COLO668 (cell line): ENCODE results near the gene ARHGEF9.
"Not testable (repeated sequence)": the region's sequence is repeated elsewhere in the genome, so short reads cannot be mapped to it uniquely, and the experiment has no call there.

Experiments used
- DNase-seq: peaks from one replicate; lab custom pipeline; 2025; ENCODE audit not compliant: unreplicated experiment; lab: John Stamatoyannopoulos, UW

The ARHGEF9 gene

GRCh38 chrX:63784902-63785707 is at the start of gene ARHGEF9:
TSS of gene ARHGEF9 (minus strand) at chrX:63785214. CDS start at chrX:63785145, 69 bp downstream.
- DNase-seq: no peak

DNA sequence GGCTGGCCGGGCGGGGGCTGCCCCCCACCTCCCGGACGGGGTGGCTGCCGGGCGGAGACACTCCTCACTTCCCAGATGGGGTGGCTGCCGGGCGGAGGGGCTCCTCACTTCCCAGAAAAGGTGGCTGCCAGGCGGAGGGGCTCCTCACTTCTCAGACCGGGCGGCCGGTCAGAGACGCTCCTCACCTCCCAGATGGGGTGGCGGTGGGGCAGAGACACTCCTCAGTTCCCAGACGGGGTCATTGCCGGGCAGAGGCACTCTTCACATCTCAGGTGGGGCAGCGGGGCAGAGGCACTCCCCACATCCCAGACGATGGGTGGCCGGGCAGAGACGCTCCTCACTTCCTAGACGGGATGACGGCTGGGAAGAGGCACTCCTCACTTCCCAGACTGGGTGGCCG is 40.4 kb upstream of the ARHGEF9 start:
- not testable (repeated sequence) for DNase-seq

- DNase-seq: no peak
These were observed 33.1 kb upstream of the ARHGEF9 start for GRCh38 chrX:63818156-63818555.

DNA sequence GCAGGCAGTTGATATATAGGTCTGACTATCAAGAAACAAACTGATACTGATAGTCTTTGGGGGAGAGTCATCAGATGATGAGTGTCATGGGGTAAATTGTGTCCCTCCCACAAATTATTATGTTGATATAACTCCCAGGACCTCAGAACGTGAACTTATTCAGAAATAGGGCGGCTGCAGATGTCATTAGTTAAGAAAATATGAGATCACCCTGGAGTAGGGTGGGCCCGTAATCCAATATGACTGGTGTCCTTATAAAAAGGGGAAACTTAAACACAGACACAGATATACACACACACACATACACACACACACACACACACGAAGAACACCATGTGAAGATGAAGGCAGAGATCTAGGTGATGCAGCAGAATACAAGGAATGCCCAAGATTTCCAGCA is 32.7 kb upstream of the ARHGEF9 start:
- DNase-seq: no peak

DNA sequence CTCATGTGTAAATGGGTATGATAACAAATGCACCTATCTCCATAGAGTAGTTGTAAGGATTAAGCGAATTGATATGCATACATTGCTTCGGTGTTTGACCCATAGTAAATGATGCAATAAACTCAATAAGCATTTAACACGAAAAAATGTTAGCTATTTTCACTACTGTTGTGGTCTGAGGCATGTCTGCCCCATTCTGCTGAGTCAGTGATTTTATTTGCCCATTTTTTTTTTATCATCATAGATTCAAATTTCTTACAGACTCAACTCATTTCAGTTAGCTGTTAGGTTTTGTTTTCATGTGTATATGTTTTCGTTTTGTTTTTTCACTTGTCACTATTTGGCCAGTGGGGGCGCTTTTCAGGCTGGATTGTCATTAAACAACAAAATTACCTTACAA is 27.8 kb upstream of the ARHGEF9 start:
- DNase-seq: no peak

DNA sequence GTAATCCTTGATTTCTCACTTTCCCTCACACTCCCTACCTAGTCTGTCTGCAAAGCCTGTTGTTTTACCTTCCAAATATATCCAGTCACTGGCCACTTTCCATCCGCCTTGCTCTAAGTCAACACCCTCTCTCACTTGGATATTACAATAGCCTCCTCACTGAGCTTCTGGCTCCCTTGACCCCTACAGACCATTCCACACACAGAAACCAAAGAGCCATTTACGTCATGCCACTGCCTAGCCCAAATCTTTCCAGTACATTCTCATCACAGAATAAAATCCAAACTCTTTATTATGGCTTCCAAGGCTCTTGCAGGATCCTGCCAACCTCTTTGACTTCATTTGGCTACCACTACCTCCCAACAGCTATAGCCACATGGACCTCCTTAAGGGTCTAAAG is 25.7 kb upstream of the ARHGEF9 start:
- DNase-seq: no peak

DNA sequence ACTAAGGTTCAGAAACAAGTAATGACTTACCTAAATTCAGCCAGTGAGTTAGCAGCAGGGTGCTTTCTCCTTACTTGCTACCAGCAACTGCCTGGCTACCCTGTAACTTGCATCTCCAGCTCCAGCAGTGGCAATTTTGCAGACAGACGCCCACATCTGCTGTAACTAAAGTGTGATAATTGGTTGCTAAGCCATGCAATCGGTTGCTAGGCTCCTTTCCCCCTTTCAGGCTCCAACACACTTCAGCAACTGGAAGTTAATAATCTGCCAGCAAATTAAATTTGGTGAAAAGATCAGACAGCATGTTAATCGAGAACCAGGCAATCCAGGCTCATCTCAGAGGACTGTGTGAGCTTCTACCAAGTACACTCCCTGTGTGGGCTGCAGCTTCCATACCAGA is 24.2 kb upstream of the ARHGEF9 start:
- DNase-seq: no peak

GRCh38 chrX:63795406-63795805 is 10.4 kb upstream of the ARHGEF9 start:
- DNase-seq: not testable (repeated sequence)

GRCh38 chrX:63785708-63786040 is 660 bp upstream of the ARHGEF9 start:
- DNase-seq: no peak

GRCh38 chrX:63784346-63784901 is 590 bp downstream of the ARHGEF9 start:
- DNase-seq: no peak

GRCh38 chrX:63782515-63782914 is 2.5 kb downstream of the ARHGEF9 start:
- DNase-seq: no peak

DNA sequence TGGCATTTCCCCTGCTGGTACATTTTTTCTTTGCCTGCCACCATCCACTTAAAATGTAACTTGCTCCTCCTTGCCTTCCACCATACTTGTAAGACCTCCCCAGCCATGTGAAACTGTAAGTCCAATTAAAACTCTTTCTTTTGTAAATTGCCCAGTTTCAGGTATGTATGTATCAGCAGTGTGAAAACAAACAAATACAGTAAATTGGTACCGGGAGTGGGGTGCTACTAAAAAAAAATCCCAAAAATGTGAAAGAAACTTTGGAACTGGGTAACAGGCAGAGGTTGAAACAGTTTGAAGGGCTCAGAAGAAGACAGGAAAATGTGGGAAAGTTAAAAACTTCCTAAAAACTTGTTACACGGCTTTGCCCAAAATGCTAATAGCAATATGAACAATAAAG is 16.3 kb downstream of the ARHGEF9 start:
- no peak for DNase-seq

DNA sequence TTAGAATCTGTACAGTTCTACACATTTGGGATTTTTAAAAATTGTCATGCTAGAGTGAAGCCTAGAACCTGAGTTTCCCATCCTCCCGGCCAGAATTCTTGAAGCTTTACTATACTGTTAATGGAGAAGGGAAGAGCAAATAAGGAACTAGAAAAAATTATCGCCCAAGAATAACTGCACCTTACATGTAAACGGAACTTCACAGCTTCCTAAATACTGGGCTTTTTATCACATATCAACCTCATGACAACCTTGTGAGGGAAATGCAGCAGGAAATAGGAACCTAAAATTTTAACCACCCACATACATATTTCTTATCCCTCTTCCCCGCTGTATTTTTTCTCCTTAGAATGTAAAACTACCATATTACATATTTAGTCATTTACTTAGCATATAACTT is 19.3 kb downstream of the ARHGEF9 start:
- DNase-seq: no peak

DNA sequence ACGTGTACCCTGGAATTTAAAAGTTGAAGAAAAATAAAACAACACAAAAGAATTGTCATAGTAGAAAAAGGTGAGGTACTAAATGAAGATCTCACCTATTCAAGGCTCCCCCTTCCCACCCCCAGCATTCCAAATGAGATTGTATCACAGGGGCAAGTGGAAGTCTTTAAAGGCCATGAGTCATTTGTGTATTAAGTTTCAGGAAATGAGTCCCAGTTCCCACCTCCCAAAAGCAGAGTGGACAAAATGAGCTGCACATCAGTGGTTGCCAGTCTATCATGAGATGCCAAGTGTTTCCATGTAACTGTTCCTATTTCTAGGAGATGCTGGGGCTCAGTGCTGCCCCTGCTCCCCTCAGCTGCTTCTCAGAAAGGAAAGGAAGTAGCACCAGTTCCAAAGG is 20.1 kb downstream of the ARHGEF9 start:
- DNase-seq: no peak

DNA sequence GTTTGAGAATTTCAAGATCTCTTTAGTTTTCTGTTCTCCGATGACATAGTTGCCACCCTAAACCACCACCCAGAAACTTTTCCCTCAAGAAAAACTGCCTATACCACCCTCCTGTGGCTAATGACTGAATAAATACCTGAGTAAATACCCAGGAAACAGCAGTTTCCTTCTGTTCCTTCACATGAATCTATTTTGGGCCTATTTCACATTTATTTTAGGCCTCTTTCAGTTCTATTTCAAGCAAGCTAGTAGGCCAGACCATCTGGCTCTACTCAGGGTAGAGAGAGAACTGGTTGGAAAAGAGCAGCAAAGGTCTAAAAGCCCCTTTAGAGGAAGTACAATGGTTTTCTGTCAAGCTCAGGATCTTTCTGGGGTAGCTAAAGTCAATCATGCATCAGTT is 23.4 kb downstream of the ARHGEF9 start:
- DNase-seq: no peak

- DNase-seq: no peak
These were observed 27.0 kb downstream of the ARHGEF9 start for GRCh38 chrX:63758011-63758410.

DNA sequence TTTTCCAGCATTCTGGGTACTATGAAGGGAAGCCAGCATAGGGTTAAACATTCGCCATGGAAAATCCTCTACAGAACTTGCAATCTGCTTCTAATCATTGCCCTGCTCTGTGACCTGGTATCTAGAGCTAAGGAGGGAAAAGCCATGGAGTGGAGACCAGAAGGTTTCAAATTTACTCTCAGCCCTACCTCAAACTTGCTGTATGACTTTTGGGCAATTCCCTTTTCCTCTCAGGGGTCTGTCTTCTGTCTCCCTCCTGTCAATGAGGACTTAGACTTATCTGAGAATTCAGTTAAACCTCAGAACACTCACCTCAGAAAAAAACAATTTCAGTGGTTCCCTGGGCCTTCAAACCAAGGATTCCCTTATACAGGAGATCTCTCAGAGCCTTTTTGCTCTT is 29.1 kb downstream of the ARHGEF9 start:
- no peak for DNase-seq

- DNase-seq: peak; percentile 91
These were observed 30.0 kb downstream of the ARHGEF9 start for GRCh38 chrX:63754860-63755579.

GRCh38 chrX:63754136-63754859 is 30.7 kb downstream of the ARHGEF9 start:
- peak; percentile 44 for DNase-seq

DNA sequence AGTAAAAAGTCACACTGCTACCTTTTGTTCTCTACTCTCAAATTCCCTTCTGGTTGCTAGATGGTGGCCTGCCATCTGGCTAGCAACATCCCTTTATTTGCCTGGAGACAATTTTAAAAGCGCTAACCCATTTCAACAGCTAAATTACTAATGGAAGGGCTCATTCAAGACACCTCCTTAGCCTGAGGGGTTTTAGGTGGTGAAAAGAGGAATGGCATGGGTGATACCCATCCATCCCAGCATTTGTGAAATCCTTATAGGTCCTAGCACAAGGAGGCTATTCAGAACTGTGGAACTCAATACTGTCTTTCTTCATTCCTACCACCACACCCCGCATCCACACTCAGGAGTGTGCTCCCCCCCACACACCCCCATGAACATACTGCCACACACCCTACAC is 33.5 kb downstream of the ARHGEF9 start:
- peak; percentile 6 for DNase-seq

DNA sequence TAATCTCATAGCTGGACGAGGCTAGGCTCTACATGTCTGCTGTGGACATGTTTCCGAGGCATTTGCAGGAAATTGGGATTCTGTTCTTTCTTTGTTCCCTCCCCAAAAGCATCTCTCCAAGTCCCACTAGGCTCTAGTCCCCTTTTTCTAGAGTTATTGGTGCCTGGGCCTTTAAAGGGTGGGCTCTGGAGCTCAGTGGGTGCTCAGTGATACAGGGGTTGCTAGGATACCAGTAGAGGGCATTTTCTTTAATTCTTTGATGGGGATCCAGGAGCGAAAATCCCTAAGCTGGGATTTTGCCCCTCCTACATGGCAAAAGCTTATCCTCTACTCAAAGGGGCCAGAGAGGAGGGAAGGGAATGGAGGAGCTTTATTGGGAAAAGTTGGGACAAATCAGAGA is 34.2 kb downstream of the ARHGEF9 start:
- DNase-seq: no peak

DNA sequence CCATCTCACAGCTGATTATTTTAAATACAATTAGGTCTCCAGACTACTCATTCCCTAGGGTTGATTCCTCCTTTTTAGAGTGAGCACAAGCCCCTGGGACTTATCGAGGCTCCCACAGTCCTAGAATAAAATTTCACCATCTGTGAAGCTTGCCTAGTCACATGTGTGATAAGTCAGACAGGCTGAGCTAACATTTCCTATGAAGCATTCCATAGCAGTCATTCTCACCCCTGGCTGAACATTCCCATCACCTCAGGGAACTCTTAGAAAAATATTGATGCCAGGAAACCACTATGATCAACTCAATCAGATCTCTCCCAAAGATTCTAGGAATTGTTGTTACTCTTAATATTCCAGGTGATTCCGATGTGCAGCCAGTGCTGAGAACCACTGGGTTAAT is 37.7 kb downstream of the ARHGEF9 start:
- DNase-seq: no peak
